Measurements from ENCODE around the gene RABAC1.

GRCh38 chr19:41958367-41959055, 610 bp downstream of the RABAC1 start:
- TF ChIP-seq POLR2A (IDR thresholded peaks at IDR 0.05; ENCODE audit: low read length) (no peak), GATA1 (IDR thresholded peaks at IDR 0.05; ENCODE audit: low read depth, low read length) (no peak)

Data from erythroblast (primary cell).